GM23338 (cell line): ENCODE data around the gene ADGRV1. TPM values are rescaled to one million over a fixed set of nuclear protein-coding genes. Genes with fewer than 3 reads are reported as not detected.
A peak's percentile ranks its signal among the peaks of the same experiment; 100 is the strongest.

Source experiments
- ATAC-seq: fragments of 200-7000 bp; cut with Tn5 transposase; 3 replicates; pipeline ENCODE4 v1.9.1; 2020
- DNase-seq: peaks from one replicate; pipeline ENCODE4 v3.0.0-alpha.2; 2015; ENCODE audit warnings: low spot score
- H2AFZ ChIP-seq: fragments of 200-600 bp; sonication (generic); 2 replicates; pipeline ENCODE4 v1.8.0; 2016; ENCODE audit warnings: antibody characterized with exemption, mild to moderate bottlenecking, moderate library complexity
- H3F3A ChIP-seq: fragments of 200-600 bp; sonication (generic); replicated peaks from 2 replicates; pipeline ENCODE4 v1.8.0; 2017; ENCODE audit warnings: antibody characterized with exemption, mixed run types, low read depth
- H3K27ac ChIP-seq: fragments of 200-600 bp; sonication (generic); 2 replicates; pipeline ENCODE4 v1.6.1; 2016; ENCODE audit warnings: low read depth
- H3K27me3 ChIP-seq: fragments of 200-600 bp; sonication (generic); 2 replicates; pipeline ENCODE4 v1.8.0; 2016; ENCODE audit warnings: mild to moderate bottlenecking, mixed run types, moderate library complexity; ENCODE audit not compliant: insufficient read depth
- H3K36me3 ChIP-seq: fragments of 200-600 bp; sonication (generic); 2 replicates; pipeline ENCODE4 v1.8.0; 2016; ENCODE audit warnings: mild to moderate bottlenecking; ENCODE audit not compliant: insufficient read depth
- H3K4me1 ChIP-seq: fragments of 200-600 bp; sonication (generic); 2 replicates; pipeline ENCODE4 v1.8.0; 2016; ENCODE audit warnings: mild to moderate bottlenecking, moderate library complexity; ENCODE audit not compliant: insufficient read depth
- H3K4me2 ChIP-seq: fragments of 200-600 bp; sonication (generic); 2 replicates; pipeline ENCODE4 v1.7.1; 2017; ENCODE audit warnings: mixed run types
- H3K4me3 ChIP-seq: fragments of 200-600 bp; sonication (generic); 2 replicates; pipeline ENCODE4 v1.6.1; 2016; ENCODE audit warnings: mixed run types
- H3K79me2 ChIP-seq: fragments of 200-600 bp; sonication (generic); replicated peaks from 2 replicates; pipeline ENCODE4 v1.8.0; 2017; ENCODE audit warnings: mild to moderate bottlenecking; ENCODE audit not compliant: insufficient read depth
- H3K9me2 ChIP-seq: fragments of 200-600 bp; sonication (generic); 2 replicates; pipeline ENCODE4 v1.8.0; 2017; ENCODE audit not compliant: insufficient read depth
- H4K20me1 ChIP-seq: fragments of 200-600 bp; sonication (generic); replicated peaks from 2 replicates; pipeline ENCODE4 v1.8.0; 2017; ENCODE audit warnings: mild to moderate bottlenecking; ENCODE audit not compliant: insufficient read depth
- H3K27ac Mint-ChIP-seq: 2 replicates; pipeline ENCODE4 v1.8.0; 2020; ENCODE audit warnings: inconsistent platforms, mild to moderate bottlenecking, moderate library complexity, mixed read lengths
- H3K27me3 Mint-ChIP-seq: 3 replicates; pipeline ENCODE4 v1.8.0; 2022; ENCODE audit warnings: low read depth, mild to moderate bottlenecking, moderate library complexity, mixed read lengths, inconsistent platforms; ENCODE audit not compliant: insufficient read depth, poor library complexity
- H3K36me3 Mint-ChIP-seq: 3 replicates; pipeline ENCODE4 v1.8.0; 2021; ENCODE audit warnings: low read depth, mild to moderate bottlenecking, inconsistent platforms, moderate library complexity, mixed read lengths
- H3K4me1 Mint-ChIP-seq: 3 replicates; pipeline ENCODE4 v1.8.0; 2020; ENCODE audit warnings: mild to moderate bottlenecking, inconsistent platforms, mixed read lengths
- H3K4me3 Mint-ChIP-seq: 3 replicates; pipeline ENCODE4 v1.8.0; 2021; ENCODE audit warnings: moderate library complexity, mild to moderate bottlenecking, inconsistent platforms, mixed read lengths
- H3K9me3 Mint-ChIP-seq: 3 replicates; pipeline ENCODE4 v1.8.0; 2020; ENCODE audit warnings: moderate library complexity, mild to moderate bottlenecking, inconsistent platforms, mixed read lengths
- CTCF ChIP-seq, 2 experiments: fragments of 200-600 bp in 1 of 2; sonication (generic) in 1 of 2; conservative IDR thresholded peaks; 2 replicates each; pipeline versions ENCODE4 v1.5.1 to v1.6.1; 2016 to 2017; ENCODE audit warnings: antibody characterized with exemption in 2 of 2, low read depth in 2 of 2, mild to moderate bottlenecking in 2 of 2, moderate library complexity in 1 of 2
- ETS1 ChIP-seq: IDR thresholded peaks from 2 replicates; pipeline ENCODE4 v1.6.1; 2016; ENCODE audit warnings: antibody characterized with exemption
- EZH2 ChIP-seq: fragments of 200-600 bp; sonication (generic); IDR thresholded peaks from one replicate; pipeline ENCODE4 v1.8.0; 2017; ENCODE audit warnings: antibody characterized with exemption, mild to moderate bottlenecking, low read depth; ENCODE audit not compliant: unreplicated experiment
- EZH2phosphoT487 ChIP-seq: fragments of 200-600 bp; sonication (generic); IDR thresholded peaks from one replicate; pipeline ENCODE4 v1.8.1; 2018; ENCODE audit warnings: antibody characterized with exemption; ENCODE audit not compliant: unreplicated experiment
- JUNB ChIP-seq: IDR thresholded peaks from one replicate; pipeline ENCODE4 v1.6.1; 2016; ENCODE audit warnings: antibody characterized with exemption; ENCODE audit not compliant: unreplicated experiment
- POLR2AphosphoS5 ChIP-seq: IDR thresholded peaks from 2 replicates; pipeline ENCODE4 v1.6.1; 2016; ENCODE audit warnings: antibody characterized with exemption, low read depth
- REST ChIP-seq: IDR thresholded peaks from one replicate; pipeline ENCODE4 v1.6.1; 2018; ENCODE audit warnings: antibody characterized with exemption; ENCODE audit not compliant: unreplicated experiment
- ZNF462 ChIP-seq: fragments of 250-450 bp; sonication (Bioruptor Pico); IDR thresholded peaks from 2 replicates; pipeline ENCODE4 v1.5.0; 2020; ENCODE audit warnings: mild to moderate bottlenecking, moderate library complexity
- polyA plus RNA-seq: library from polyadenylated mRNA; unstranded; fragments of >200 nt; fragmentation: Nextera tagmentation; extraction: Ambion mirVana; gene quantifications from 2 replicates; pipeline ENCODE4 v1.2.1, GENCODE V29; 2016
- total RNA-seq: library from RNA; depleted of rRNA; stranded (reverse); fragments of >200 nt; shearing (Covaris generic); gene quantifications from 2 replicates; pipeline ENCODE4 v1.2.3, GENCODE V29; 2014

ADGRV1 gene
- total and polyA plus RNA-seq, 2 experiments from 2014 or later = 46.1 to 149 TPM

GRCh38 chr5:90546216-90546837 is 12.3 kb upstream of the ADGRV1 start:
- Mint-ChIP-seq H3K27ac (no peak overlapping the region), H3K4me3 (no peak overlapping the region), H3K9me3 (no peaks in the 10 kb centered on the region; the same call in 2 of the 3 replicates), H3K36me3 (peaks cover 3% of the 10 kb centered on the region; the same call in 2 of the 3 replicates), H3K4me1 (peaks cover 46% of the 10 kb centered on the region), H3K27me3 (peaks cover 3% of the 10 kb centered on the region)
- Histone ChIP-seq H3K36me3 (no peaks in the 10 kb centered on the region), H4K20me1 (no peaks in the 10 kb centered on the region), H2AFZ (no peak overlapping the region), H3K4me1 (peaks cover 44% of the 10 kb centered on the region), H3F3A (no peaks in the 10 kb centered on the region), H3K4me3 (no peak overlapping the region), H3K79me2 (no peaks in the 10 kb centered on the region), H3K4me2 (peak overlapping the region; percentile 30; the same call in 1 of the 2 replicates), H3K9me2 (peaks cover 8% of the 10 kb centered on the region; the same call in 1 of the 2 replicates), H3K27ac (no peak overlapping the region), H3K27me3 (no peaks in the 10 kb centered on the region)
- ATAC-seq (no peak), DNase-seq (no peak)
- no peak for TF ChIP-seq POLR2AphosphoS5
- TF ChIP-seq REST = no peak
- no peak for TF ChIP-seq EZH2phosphoT487

GRCh38 chr5:90547072-90547536 is 11.5 kb upstream of the ADGRV1 start:
- ATAC-seq = no peak
- Histone ChIP-seq H3K4me1 (peaks cover 44% of the 10 kb centered on the region), H3K79me2 (no peaks in the 10 kb centered on the region), H3K9me2 (peaks cover 8% of the 10 kb centered on the region; the same call in 1 of the 2 replicates), H4K20me1 (no peaks in the 10 kb centered on the region), H3F3A (no peaks in the 10 kb centered on the region), H3K4me3 (no peak overlapping the region), H3K36me3 (no peaks in the 10 kb centered on the region), H2AFZ (no peak overlapping the region), H3K27ac (no peak overlapping the region), H3K4me2 (peak overlapping the region; percentile 30; the same call in 1 of the 2 replicates), H3K27me3 (no peaks in the 10 kb centered on the region)
- Mint-ChIP-seq H3K4me3 (no peak overlapping the region), H3K27ac (no peak overlapping the region), H3K27me3 (peaks cover 5% of the 10 kb centered on the region), H3K9me3 (no peaks in the 10 kb centered on the region; the same call in 2 of the 3 replicates), H3K4me1 (peaks cover 46% of the 10 kb centered on the region), H3K36me3 (no peaks in the 10 kb centered on the region)
- DNase-seq = no peak
- TF ChIP-seq CTCF (conservative IDR thresholded peaks at IDR 0.05; ENCODE audit: low read depth in 2 of 2) = no peak
- TF ChIP-seq EZH2phosphoT487 = no peak
- no peak for TF ChIP-seq JUNB
- no peak for TF ChIP-seq ZNF462 (CRISPR knock-in tag)
- no peak for TF ChIP-seq ETS1
- TF ChIP-seq EZH2 = no peak
